Trophoblast cell (in vitro differentiated cells and primary cell): ENCODE data around the gene GRIN2A.

ENCODE experiments used
- DNase-seq, 2 donors: peaks; one replicate each; pipeline ENCODE4 v3.0.0-alpha.2; 2016
- H2AFZ ChIP-seq: 2 replicates; pipeline ENCODE4 v1.6.1; 2013; ENCODE audit warnings: low read length, moderate library complexity, mild to moderate bottlenecking; ENCODE audit not compliant: insufficient read depth, poor library complexity
- H2AK5ac ChIP-seq: 2 replicates; pipeline ENCODE4 v1.6.1; 2013; ENCODE audit warnings: mild to moderate bottlenecking, low read length
- H2BK120ac ChIP-seq: 2 replicates; pipeline ENCODE4 v1.6.1; 2013; ENCODE audit warnings: low read length, mild to moderate bottlenecking, moderate library complexity; ENCODE audit not compliant: insufficient read depth, poor library complexity
- H2BK12ac ChIP-seq: 2 replicates; pipeline ENCODE4 v1.6.1; 2013; ENCODE audit warnings: mild to moderate bottlenecking, low read length, moderate library complexity
- H2BK5ac ChIP-seq: 2 replicates; pipeline ENCODE4 v1.6.1; 2013; ENCODE audit warnings: low read length, low read depth, moderate library complexity, mild to moderate bottlenecking; ENCODE audit not compliant: poor library complexity
- H3K14ac ChIP-seq: 2 replicates; pipeline ENCODE4 v1.6.1; 2013; ENCODE audit warnings: mild to moderate bottlenecking, low read length
- H3K18ac ChIP-seq: 2 replicates; pipeline ENCODE4 v1.6.1; 2013; ENCODE audit warnings: mild to moderate bottlenecking, low read length
- H3K23ac ChIP-seq: 2 replicates; pipeline ENCODE4 v1.6.1; 2013; ENCODE audit warnings: low read length
- H3K27ac ChIP-seq: 2 replicates; pipeline ENCODE4 v1.5.1; 2013; ENCODE audit warnings: low read depth, mild to moderate bottlenecking, inconsistent platforms, low read length, moderate library complexity
- H3K27me3 ChIP-seq: 2 replicates; pipeline ENCODE4 v1.6.1; 2013; ENCODE audit warnings: inconsistent platforms, mild to moderate bottlenecking, low read length, moderate library complexity; ENCODE audit not compliant: insufficient read depth
- H3K36me3 ChIP-seq, 2 experiments: 1 replicate in 1 of 2; 2 replicates in 1 of 2; pipeline ENCODE4 v1.6.1; 2013; ENCODE audit warnings: low read length in 2 of 2, mild to moderate bottlenecking in 2 of 2, moderate library complexity in 1 of 2; ENCODE audit not compliant: insufficient read depth in 2 of 2, control insufficient read depth in 1 of 2
- H3K4ac ChIP-seq: 2 replicates; pipeline ENCODE4 v1.6.1; 2013; ENCODE audit warnings: low read depth, mild to moderate bottlenecking, low read length, moderate library complexity
- H3K4me1 ChIP-seq, 2 experiments: 1 replicate in 1 of 2; 2 replicates in 1 of 2; pipeline ENCODE4 v1.6.1; 2013; ENCODE audit warnings: low read length in 2 of 2, mild to moderate bottlenecking in 2 of 2, moderate library complexity in 1 of 2; ENCODE audit not compliant: insufficient read depth in 2 of 2, control insufficient read depth in 1 of 2
- H3K4me2 ChIP-seq: 2 replicates; pipeline ENCODE4 v1.6.1; 2013; ENCODE audit warnings: inconsistent platforms, mild to moderate bottlenecking, low read length, moderate library complexity
- H3K4me3 ChIP-seq: 2 replicates; pipeline ENCODE4 v1.5.1; 2013; ENCODE audit warnings: mild to moderate bottlenecking, low read depth, low read length, inconsistent platforms
- H3K79me1 ChIP-seq: one replicate; pipeline ENCODE4 v1.6.1; 2013; ENCODE audit warnings: low read length
- H3K79me2 ChIP-seq: 2 replicates; pipeline ENCODE4 v1.6.1; 2013; ENCODE audit warnings: low read length, mild to moderate bottlenecking; ENCODE audit not compliant: control insufficient read depth, insufficient read depth, poor library complexity
- H3K9ac ChIP-seq: 2 replicates; pipeline ENCODE4 v1.6.1; 2013; ENCODE audit warnings: mild to moderate bottlenecking, low read length
- H3K9me3 ChIP-seq: 2 replicates; pipeline ENCODE4 v1.6.1; 2013; ENCODE audit warnings: low read depth, mild to moderate bottlenecking, control low read depth, inconsistent platforms, low read length; ENCODE audit not compliant: insufficient read depth
- H4K12ac ChIP-seq: 2 replicates; pipeline ENCODE4 v1.6.1; 2013; ENCODE audit warnings: low read depth, mild to moderate bottlenecking, low read length, moderate library complexity
- H4K8ac ChIP-seq: 2 replicates; pipeline ENCODE4 v1.6.1; 2013; ENCODE audit warnings: low read depth, mild to moderate bottlenecking, low read length, moderate library complexity
- H4K91ac ChIP-seq: one replicate; pipeline ENCODE4 v1.6.1; 2013; ENCODE audit warnings: low read depth, mild to moderate bottlenecking, low read length, moderate library complexity
- WGBS: extraction: QIAGEN DNeasy Blood & Tissue Kit; methylation state at CpG from one replicate; pipeline ENCODE4 v1.1.7; 2013; ENCODE audit warnings: missing lambda C conversion rate; ENCODE audit not compliant: insufficient read length, insufficient coverage; ENCODE audit errors: extremely low coverage; 5-methylcytosine and 5-hydroxymethylcytosine counted together

The GRIN2A gene

GRCh38 chr16:9898555-9898954 lies 283.7 kb downstream of the GRIN2A start:
- Histone ChIP-seq H2BK5ac (no peak overlapping the region), H3K4me3 (no peak overlapping the region), H3K18ac (no peak overlapping the region), H2BK120ac (no peak overlapping the region), H3K27ac (no peak overlapping the region), H3K79me2 (no peaks in the 10 kb centered on the region), H2BK12ac (no peak overlapping the region), H4K91ac (no peak overlapping the region), H3K27me3 (no peaks in the 10 kb centered on the region), H3K4ac (no peak overlapping the region), H2AFZ (no peak overlapping the region), H3K9me3 (no peaks in the 10 kb centered on the region), H4K8ac (no peak overlapping the region), H3K23ac (no peak overlapping the region), H3K79me1 (no peaks in the 10 kb centered on the region), H3K4me2 (no peak overlapping the region), H3K36me3 (no peaks in the 10 kb centered on the region), H3K4me1 (no peaks in the 10 kb centered on the region), H3K9ac (no peak overlapping the region), H4K12ac (no peak overlapping the region), H2AK5ac (no peak overlapping the region), H3K14ac (no peak overlapping the region)
- no CpG with 5 or more reads among the region's 4 CpGs for WGBS
- no peak for DNase-seq

- Histone ChIP-seq H2BK120ac (no peak overlapping the region), H4K91ac (no peak overlapping the region), H2BK12ac (no peak overlapping the region), H4K8ac (no peak overlapping the region), H3K23ac (no peak overlapping the region), H3K79me1 (no peaks in the 10 kb centered on the region), H3K14ac (no peak overlapping the region), H3K79me2 (no peaks in the 10 kb centered on the region), H3K4ac (no peak overlapping the region), H3K18ac (no peak overlapping the region), H3K4me2 (no peak overlapping the region), H3K9me3 (no peaks in the 10 kb centered on the region), H3K4me3 (no peak overlapping the region), H2AK5ac (no peak overlapping the region), H2AFZ (no peak overlapping the region), H3K27ac (no peak overlapping the region), H4K12ac (no peak overlapping the region), H2BK5ac (no peak overlapping the region), H3K9ac (no peak overlapping the region), H3K4me1 (no peaks in the 10 kb centered on the region), H3K27me3 (no peaks in the 10 kb centered on the region), H3K36me3 (no peaks in the 10 kb centered on the region)
- WGBS = no CpG with 5 or more reads among the region's 2 CpGs
- DNase-seq = no peak
These were observed 284.1 kb downstream of the GRIN2A start for GRCh38 chr16:9898124-9898523.

- no CpG with 5 or more reads among the region's 4 CpGs for WGBS
- Histone ChIP-seq H3K9ac (no peak overlapping the region), H3K14ac (no peak overlapping the region), H3K4me1 (no peaks in the 10 kb centered on the region), H2BK120ac (no peak overlapping the region), H3K18ac (no peak overlapping the region), H4K12ac (no peak overlapping the region), H3K79me1 (no peaks in the 10 kb centered on the region), H3K27me3 (no peaks in the 10 kb centered on the region), H3K36me3 (no peaks in the 10 kb centered on the region), H3K4me2 (no peak overlapping the region), H2AFZ (no peak overlapping the region), H2BK12ac (no peak overlapping the region), H3K4ac (no peak overlapping the region), H3K79me2 (no peaks in the 10 kb centered on the region), H4K8ac (no peak overlapping the region), H3K27ac (no peak overlapping the region), H3K23ac (no peak overlapping the region), H3K9me3 (no peaks in the 10 kb centered on the region), H2AK5ac (no peak overlapping the region), H2BK5ac (no peak overlapping the region), H4K91ac (no peak overlapping the region), H3K4me3 (no peak overlapping the region)
- no peak for DNase-seq
These were observed 286.4 kb downstream of the GRIN2A start for GRCh38 chr16:9895817-9896216.

- no peak overlapping the region for H2AFZ ChIP-seq
- no peak overlapping the region for H4K12ac ChIP-seq
- H3K79me1 ChIP-seq = no peaks in the 10 kb centered on the region
- H3K27ac ChIP-seq = no peak overlapping the region
- no peak overlapping the region for H3K9ac ChIP-seq
- no peaks in the 10 kb centered on the region for H3K9me3 ChIP-seq
- H3K79me2 ChIP-seq = no peaks in the 10 kb centered on the region
- no CpG with 5 or more reads among the region's 1 CpG for WGBS
- H3K4ac ChIP-seq = no peak overlapping the region
- H3K4me1 ChIP-seq = no peaks in the 10 kb centered on the region
- H4K8ac ChIP-seq = no peak overlapping the region
- no peak overlapping the region for H3K14ac ChIP-seq
- no peak overlapping the region for H3K18ac ChIP-seq
- no peak overlapping the region for H2BK120ac ChIP-seq
- H2BK5ac ChIP-seq = no peak overlapping the region
- H3K4me2 ChIP-seq = no peak overlapping the region
- H4K91ac ChIP-seq = no peak overlapping the region
- no peak for DNase-seq
- no peak overlapping the region for H3K4me3 ChIP-seq
- H3K27me3 ChIP-seq = no peaks in the 10 kb centered on the region
- no peak overlapping the region for H2BK12ac ChIP-seq
- H2AK5ac ChIP-seq = no peak overlapping the region
- no peak overlapping the region for H3K23ac ChIP-seq
- no peaks in the 10 kb centered on the region for H3K36me3 ChIP-seq
These were observed 296.4 kb downstream of the GRIN2A start for GRCh38 chr16:9885876-9886275.
